ENCODE measurements around the gene CLDN3.

DNA sequence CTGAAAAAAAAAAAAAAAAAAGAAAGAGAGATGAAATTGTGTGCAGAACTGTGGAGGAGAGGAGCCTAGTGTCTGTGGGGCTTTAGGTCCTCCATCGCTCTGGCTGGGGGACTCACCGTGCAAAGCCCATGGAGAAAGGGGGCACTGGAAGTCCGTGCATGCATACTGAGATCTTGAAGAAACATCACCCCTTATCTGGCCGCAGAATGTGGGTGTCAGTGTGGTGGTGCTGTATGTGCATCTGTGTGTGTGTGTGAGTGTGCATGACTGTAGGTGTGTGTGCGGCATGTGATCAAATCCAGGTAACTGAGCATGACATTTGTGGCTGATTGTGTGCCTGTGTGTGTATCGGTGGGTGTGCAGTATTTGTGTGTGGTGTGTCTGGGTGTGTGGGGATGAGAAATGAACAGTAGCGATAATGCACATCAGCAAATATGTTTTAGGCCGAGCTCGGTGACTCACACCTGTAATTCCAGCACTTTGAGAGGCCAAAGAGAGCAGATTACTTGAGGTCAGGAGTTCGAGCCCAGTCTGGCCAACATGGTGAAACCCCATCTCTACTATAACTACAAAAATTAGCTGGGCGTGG lies 8.8 kb upstream of the CLDN3 start:
- TF ChIP-seq, protein P1, sequence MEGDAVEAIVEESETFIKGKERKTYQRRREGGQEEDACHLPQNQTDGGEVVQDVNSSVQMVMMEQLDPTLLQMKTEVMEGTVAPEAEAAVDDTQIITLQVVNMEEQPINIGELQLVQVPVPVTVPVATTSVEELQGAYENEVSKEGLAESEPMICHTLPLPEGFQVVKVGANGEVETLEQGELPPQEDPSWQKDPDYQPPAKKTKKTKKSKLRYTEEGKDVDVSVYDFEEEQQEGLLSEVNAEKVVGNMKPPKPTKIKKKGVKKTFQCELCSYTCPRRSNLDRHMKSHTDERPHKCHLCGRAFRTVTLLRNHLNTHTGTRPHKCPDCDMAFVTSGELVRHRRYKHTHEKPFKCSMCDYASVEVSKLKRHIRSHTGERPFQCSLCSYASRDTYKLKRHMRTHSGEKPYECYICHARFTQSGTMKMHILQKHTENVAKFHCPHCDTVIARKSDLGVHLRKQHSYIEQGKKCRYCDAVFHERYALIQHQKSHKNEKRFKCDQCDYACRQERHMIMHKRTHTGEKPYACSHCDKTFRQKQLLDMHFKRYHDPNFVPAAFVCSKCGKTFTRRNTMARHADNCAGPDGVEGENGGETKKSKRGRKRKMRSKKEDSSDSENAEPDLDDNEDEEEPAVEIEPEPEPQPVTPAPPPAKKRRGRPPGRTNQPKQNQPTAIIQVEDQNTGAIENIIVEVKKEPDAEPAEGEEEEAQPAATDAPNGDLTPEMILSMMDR (conservative IDR thresholded peaks at IDR 0.05; ENCODE audit: low read depth, low read length) = no peak
- TF ChIP-seq EZH2phosphoT487 (IDR thresholded peaks at IDR 0.05; ENCODE audit: borderline replicate concordance, low read length) (no peak), EZH2 (IDR thresholded peaks at IDR 0.05; ENCODE audit: low read length, unreplicated experiment) (no peak)
